Stimulated activated CD8-positive, alpha-beta memory T cell treated with anti-CD3 and anti-CD28 coated beads, Interleukin-4, amount 100 ng/mL, for 24 hours (primary cell): Measurements from ENCODE around the gene LRP1-AS.

Experiments
- DNase-seq: peaks from one replicate; pipeline ENCODE4 v3.0.0-alpha.2; 2020; ENCODE audit warnings: low read depth

LRP1-AS gene

GRCh38 chr12:57146961-57147944, at the start of gene LRP1-AS:
TSS of gene LRP1-AS (minus strand) at chr12:57147619.
- DNase-seq = no peak

DNA sequence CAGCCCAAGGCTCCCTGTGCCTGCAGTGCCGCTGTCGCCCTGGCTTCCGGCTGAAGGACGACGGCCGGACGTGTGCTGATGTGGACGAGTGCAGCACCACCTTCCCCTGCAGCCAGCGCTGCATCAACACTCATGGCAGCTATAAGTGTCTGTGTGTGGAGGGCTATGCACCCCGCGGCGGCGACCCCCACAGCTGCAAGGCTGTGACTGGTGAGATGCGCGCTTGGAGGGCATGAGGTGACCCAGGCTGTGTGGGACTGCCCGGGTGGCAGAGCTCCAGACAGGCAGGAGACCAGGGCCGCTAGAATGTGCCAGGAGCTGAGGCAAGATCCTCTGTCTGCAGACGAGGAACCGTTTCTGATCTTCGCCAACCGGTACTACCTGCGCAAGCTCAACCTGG, 49.5 kb upstream of the LRP1-AS start:
- DNase-seq = no peak

DNA sequence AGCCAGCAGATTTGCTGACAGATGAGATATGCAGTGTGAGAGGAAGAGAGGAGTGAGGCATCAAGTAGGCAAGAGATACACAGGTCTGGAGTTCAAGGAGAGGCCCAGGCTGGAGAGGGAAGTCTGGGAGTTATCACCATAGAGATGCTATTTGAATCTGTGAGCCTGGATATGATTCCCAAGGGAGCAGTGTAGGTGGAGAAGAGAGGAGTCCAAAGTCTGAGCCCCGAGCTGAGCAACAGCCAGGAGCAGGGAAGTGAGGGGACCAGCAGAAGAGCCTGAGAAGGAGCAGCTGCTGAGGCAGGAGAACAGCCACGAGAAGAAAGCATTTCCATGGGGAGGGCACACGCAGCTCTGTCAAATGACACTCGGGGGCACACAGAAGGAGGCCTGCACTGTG, 49.0 kb upstream of the LRP1-AS start:
- DNase-seq = no peak

GRCh38 chr12:57195611-57196371, 48.4 kb upstream of the LRP1-AS start:
- no peak for DNase-seq

GRCh38 chr12:57195186-57195585, 47.8 kb upstream of the LRP1-AS start:
- DNase-seq = no peak

- no peak for DNase-seq
Observed at GRCh38 chr12:57194253-57194652, 46.8 kb upstream of the LRP1-AS start.

DNA sequence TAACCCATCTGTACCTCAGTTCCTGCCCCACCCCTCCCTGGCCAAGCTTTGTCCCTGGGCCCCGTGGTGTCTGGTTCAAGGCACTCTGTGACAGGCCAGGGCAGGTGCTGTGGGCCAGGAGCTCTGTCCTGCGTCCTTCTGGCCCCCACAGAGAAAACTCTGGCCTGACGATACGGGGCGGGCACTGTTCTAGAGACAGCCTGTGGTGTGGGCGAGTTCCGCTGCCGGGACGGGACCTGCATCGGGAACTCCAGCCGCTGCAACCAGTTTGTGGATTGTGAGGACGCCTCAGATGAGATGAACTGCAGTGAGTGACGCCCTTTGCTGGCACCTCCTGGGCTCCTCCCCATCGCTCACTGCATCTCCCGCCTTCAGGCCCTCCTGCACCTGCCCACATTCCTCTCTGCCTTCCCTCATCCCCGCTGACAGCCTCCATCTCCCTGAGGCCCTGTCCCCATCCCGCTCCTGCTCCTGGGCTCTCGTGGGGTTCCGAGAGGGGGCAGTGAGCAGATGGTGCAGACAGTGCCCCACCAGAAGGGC, 46.4 kb upstream of the LRP1-AS start:
- no peak for DNase-seq

DNA sequence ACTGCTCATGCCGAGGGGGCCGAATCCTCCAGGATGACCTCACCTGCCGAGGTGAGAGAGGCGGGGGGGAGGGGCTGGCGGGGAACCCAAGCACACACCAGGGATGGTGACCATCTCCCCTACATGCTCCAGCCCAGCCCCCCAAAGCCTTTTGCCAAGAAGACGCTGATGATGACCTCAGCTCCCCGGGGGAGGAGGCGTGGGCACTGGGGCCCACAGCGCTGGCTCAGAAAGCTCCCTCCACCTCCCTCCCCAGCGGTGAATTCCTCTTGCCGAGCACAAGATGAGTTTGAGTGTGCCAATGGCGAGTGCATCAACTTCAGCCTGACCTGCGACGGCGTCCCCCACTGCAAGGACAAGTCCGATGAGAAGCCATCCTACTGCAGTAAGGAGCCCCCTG, 45.5 kb upstream of the LRP1-AS start:
- DNase-seq = no peak

DNA sequence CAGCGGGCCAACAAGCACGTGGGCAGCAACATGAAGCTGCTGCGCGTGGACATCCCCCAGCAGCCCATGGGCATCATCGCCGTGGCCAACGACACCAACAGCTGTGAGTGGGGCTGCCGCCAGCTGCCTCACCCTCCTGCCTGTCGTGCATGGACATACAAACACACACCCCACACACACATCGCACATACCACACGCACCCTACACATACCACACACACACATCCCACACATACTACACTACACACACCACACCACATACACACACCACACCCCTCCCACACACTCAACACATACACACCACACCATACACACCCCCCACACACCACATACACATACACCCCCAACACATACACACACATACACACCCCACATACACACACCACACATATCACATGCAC, 44.0 kb upstream of the LRP1-AS start:
- DNase-seq = no peak

DNA sequence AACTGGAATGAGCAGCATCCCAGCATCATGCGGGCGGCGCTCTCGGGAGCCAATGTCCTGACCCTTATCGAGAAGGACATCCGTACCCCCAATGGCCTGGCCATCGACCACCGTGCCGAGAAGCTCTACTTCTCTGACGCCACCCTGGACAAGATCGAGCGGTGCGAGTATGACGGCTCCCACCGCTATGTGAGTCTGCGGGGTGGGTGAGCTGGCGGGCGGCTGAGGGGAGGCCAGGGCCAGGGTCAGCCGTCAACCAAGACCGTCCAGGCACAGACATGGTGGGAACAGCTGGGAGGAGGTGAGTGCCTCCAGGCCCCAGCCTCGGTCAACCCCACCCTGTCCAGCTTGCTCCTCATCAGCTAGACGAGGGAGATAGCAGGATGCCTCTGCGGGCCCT, 43.4 kb upstream of the LRP1-AS start:
- no peak for DNase-seq

DNA sequence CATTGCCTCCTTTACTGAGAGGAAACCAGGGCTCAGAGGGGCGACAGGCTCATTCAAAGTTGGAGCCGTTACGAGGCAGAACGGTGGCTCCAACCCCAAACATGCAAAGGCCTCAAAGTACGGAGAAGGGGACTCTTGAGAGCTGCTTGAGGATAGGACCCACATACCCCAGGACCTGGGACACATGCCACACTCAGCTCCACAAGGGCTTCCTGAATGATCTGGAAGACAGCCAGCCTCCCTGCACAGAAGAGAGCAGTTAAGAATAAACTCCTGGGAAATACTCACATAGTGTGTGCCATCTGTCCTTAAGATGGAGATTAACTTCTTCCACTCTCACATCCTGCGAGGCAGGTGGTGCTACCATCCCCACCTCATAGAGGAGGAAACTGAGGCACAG, 42.6 kb upstream of the LRP1-AS start:
- no peak for DNase-seq

GRCh38 chr12:57188090-57188425, 40.6 kb upstream of the LRP1-AS start:
- DNase-seq = no peak

- no peak for DNase-seq
Observed at GRCh38 chr12:57187222-57188089, 40.0 kb upstream of the LRP1-AS start.

- DNase-seq = no peak
Observed at GRCh38 chr12:57185906-57186508, 38.6 kb upstream of the LRP1-AS start.

GRCh38 chr12:57185403-57185802, 38.0 kb upstream of the LRP1-AS start:
- no peak for DNase-seq

DNA sequence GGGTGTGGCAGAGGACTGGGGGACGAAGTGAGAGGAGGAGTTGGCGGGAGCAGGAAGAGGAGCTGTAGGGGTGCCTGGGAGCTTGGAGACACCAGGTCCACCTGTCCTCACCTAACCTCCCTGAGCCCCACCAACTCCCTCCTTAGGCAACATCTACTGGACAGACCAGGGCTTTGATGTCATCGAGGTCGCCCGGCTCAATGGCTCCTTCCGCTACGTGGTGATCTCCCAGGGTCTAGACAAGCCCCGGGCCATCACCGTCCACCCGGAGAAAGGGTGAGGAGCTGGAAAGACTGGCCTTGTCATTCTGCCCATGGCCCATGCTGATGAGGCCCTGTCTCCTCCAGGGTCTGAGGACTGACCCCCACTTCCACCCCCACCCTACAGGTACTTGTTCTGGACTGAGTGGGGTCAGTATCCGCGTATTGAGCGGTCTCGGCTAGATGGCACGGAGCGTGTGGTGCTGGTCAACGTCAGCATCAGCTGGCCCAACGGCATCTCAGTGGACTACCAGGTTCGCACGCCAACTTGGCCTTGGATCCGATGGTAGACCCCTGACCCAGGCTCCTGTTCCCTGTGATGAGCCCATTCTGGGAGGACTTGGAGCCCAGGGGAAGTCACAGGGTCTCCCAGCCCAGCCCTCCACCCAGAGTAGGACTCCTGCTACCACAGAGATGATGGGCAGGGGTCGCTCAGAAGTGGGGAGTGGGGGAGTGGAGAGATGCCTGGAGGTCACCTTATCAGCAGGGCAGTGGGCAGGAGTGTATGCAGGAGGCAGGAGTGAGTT, 36.7 kb upstream of the LRP1-AS start:
- DNase-seq = no peak

- DNase-seq = peak; percentile 73
Observed at GRCh38 chr12:57182918-57183575, 35.6 kb upstream of the LRP1-AS start.

DNA sequence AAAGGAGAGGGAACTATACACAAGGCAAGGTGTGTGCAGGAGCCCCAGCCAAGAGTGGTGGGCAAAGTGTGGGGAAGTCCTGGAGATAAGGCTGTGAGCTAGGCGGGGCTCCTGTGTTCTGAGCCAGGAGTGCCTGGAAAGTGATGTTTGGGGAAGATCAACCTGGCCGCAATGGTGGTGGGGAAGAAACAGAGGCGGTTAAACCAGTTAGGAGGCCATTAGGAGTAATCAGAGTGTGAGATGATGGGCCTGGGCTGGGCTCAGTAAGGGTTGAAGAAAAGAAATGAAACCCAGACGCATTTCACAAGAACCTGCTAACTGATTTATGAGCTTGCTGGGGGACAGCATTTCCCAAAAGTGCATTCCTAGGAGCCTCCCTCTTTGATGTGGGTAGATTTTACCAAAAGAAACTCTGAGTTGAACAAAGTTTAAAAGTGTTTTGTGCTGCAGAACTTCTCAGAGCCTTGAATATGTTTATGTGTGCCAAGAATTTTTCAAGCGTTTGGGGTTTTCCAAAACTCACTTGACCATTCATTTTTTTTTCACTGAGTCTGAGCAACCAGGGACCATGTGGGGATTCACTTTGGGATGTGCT, 34.2 kb upstream of the LRP1-AS start:
- DNase-seq = no peak

DNA sequence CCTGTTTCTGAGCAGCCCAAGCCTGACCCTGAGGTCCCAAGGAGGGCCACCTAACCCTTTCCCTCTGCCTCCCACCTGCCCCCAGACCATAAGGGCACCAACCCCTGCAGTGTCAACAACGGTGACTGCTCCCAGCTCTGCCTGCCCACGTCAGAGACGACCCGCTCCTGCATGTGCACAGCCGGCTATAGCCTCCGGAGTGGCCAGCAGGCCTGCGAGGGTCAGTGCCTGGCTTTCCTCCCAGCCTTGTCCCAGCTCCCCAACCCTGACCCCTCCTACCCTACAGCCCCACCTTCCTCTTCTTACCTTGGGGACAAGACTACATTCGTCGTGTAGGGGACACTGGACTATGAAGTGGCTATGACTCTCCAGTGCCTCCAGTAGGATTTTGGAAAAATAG, 33.7 kb upstream of the LRP1-AS start:
- no peak for DNase-seq
